GM19193 (cell line): ENCODE measurements around the gene PTPRD.

ENCODE experiments used
- POLR2A ChIP-seq: IDR thresholded peaks from 4 replicates; pipeline ENCODE4 v1.6.1; 2011; ENCODE audit not compliant: insufficient read depth, insufficient read length; ENCODE audit errors: extremely low read depth

The PTPRD gene

GRCh38 chr9:9783211-9783610 is 829.6 kb downstream of the PTPRD start:
- TF ChIP-seq POLR2A = no peak

- no peak for TF ChIP-seq POLR2A
Measured at GRCh38 chr9:9778293-9778692, 834.5 kb downstream of the PTPRD start.

GRCh38 chr9:9774471-9774870 is 838.3 kb downstream of the PTPRD start:
- TF ChIP-seq POLR2A = no peak

GRCh38 chr9:9771314-9771713 is 841.5 kb downstream of the PTPRD start:
- no peak for TF ChIP-seq POLR2A

GRCh38 chr9:9764821-9765220 is 848.0 kb downstream of the PTPRD start:
- TF ChIP-seq POLR2A = no peak

- no peak for TF ChIP-seq POLR2A
Measured at GRCh38 chr9:9754186-9754585, 858.6 kb downstream of the PTPRD start.

- TF ChIP-seq POLR2A = no peak
Measured at GRCh38 chr9:9753266-9753665, 859.5 kb downstream of the PTPRD start.

- TF ChIP-seq POLR2A = no peak
Measured at GRCh38 chr9:9752722-9753121, 860.1 kb downstream of the PTPRD start.

- TF ChIP-seq POLR2A = no peak
Measured at GRCh38 chr9:9751996-9752395, 860.8 kb downstream of the PTPRD start.

- no peak for TF ChIP-seq POLR2A
Measured at GRCh38 chr9:9750719-9751118, 862.1 kb downstream of the PTPRD start.

- no peak for TF ChIP-seq POLR2A
Measured at GRCh38 chr9:9749591-9749990, 863.2 kb downstream of the PTPRD start.

GRCh38 chr9:9747787-9748186 is 865.0 kb downstream of the PTPRD start:
- no peak for TF ChIP-seq POLR2A

GRCh38 chr9:9746826-9747225 is 866.0 kb downstream of the PTPRD start:
- no peak for TF ChIP-seq POLR2A

- TF ChIP-seq POLR2A = no peak
Measured at GRCh38 chr9:9743822-9744221, 869.0 kb downstream of the PTPRD start.

- TF ChIP-seq POLR2A = no peak
Measured at GRCh38 chr9:9730174-9730573, 882.6 kb downstream of the PTPRD start.

GRCh38 chr9:9729082-9729481 is 883.7 kb downstream of the PTPRD start:
- no peak for TF ChIP-seq POLR2A

GRCh38 chr9:9719373-9720112 is 893.3 kb downstream of the PTPRD start:
- no peak for TF ChIP-seq POLR2A

GRCh38 chr9:9718691-9719090 is 894.1 kb downstream of the PTPRD start:
- no peak for TF ChIP-seq POLR2A

GRCh38 chr9:9679433-9679832 is 933.4 kb downstream of the PTPRD start:
- no peak for TF ChIP-seq POLR2A
